Endothelial cell (in vitro differentiated cells): ENCODE measurements around the gene SPINK4. TPM values are rescaled to one million over a fixed set of nuclear protein-coding genes. Genes with fewer than 3 reads are reported as not detected.

Experiments used
- DNase-seq: peaks from one replicate; pipeline ENCODE4 v3.0.0; 2021; ENCODE audit warnings: low spot score
- H3K27ac Mint-ChIP-seq: one replicate; pipeline ENCODE4 v1.8.0; 2021; ENCODE audit warnings: mixed read lengths, inconsistent platforms; ENCODE audit not compliant: unreplicated experiment
- H3K27me3 Mint-ChIP-seq: one replicate; pipeline ENCODE4 v1.8.0; 2021; ENCODE audit warnings: mild to moderate bottlenecking, moderate library complexity, mixed read lengths, inconsistent platforms; ENCODE audit not compliant: unreplicated experiment
- H3K36me3 Mint-ChIP-seq: one replicate; pipeline ENCODE4 v1.8.0; 2021; ENCODE audit warnings: mild to moderate bottlenecking, low read depth, mixed read lengths, inconsistent platforms; ENCODE audit not compliant: unreplicated experiment
- H3K4me1 Mint-ChIP-seq: one replicate; pipeline ENCODE4 v1.8.0; 2021; ENCODE audit warnings: mild to moderate bottlenecking, mixed read lengths, inconsistent platforms; ENCODE audit not compliant: unreplicated experiment
- H3K4me3 Mint-ChIP-seq: one replicate; pipeline ENCODE4 v1.8.0; 2021; ENCODE audit warnings: mild to moderate bottlenecking, mixed read lengths, inconsistent platforms; ENCODE audit not compliant: unreplicated experiment
- H3K9me3 Mint-ChIP-seq: one replicate; pipeline ENCODE4 v1.8.0; 2021; ENCODE audit warnings: mixed read lengths, inconsistent platforms; ENCODE audit not compliant: unreplicated experiment
- CTCF ChIP-seq: fragments of 200-600 bp; sonication (generic); IDR thresholded peaks from one replicate; pipeline ENCODE4 v1.5.0; 2021; ENCODE audit warnings: antibody characterized with exemption; ENCODE audit not compliant: unreplicated experiment
- total RNA-seq: library from RNA; stranded (reverse); fragmentation: NEBNext Ultra II Directional; extraction: Animal tissue kit (Norgen Biotek cat#: 25700); gene quantifications from one replicate; pipeline ENCODE4 v1.2.1, GENCODE V29; 2021; ENCODE audit not compliant: unreplicated experiment

SPINK4 gene
- total RNA-seq, 1 donor from 2014 or later, result not detected

GRCh38 chr9:33228606-33229005 lies 11.4 kb upstream of the SPINK4 start:
- H3K4me3 Mint-ChIP-seq, result no peak overlapping the region
- peaks cover 7% of the 10 kb centered on the region for H3K36me3 Mint-ChIP-seq
- H3K9me3 Mint-ChIP-seq, result no peaks in the 10 kb centered on the region
- peaks cover 14% of the 10 kb centered on the region for H3K4me1 Mint-ChIP-seq
- peaks cover 7% of the 10 kb centered on the region for H3K27me3 Mint-ChIP-seq
- TF ChIP-seq CTCF, result no peak
- no peak for DNase-seq
- no peak overlapping the region for H3K27ac Mint-ChIP-seq

- Mint-ChIP-seq H3K4me3 (no peak overlapping the region), H3K27me3 (peaks cover 7% of the 10 kb centered on the region), H3K4me1 (peaks cover 11% of the 10 kb centered on the region), H3K27ac (no peak overlapping the region), H3K36me3 (peaks cover 7% of the 10 kb centered on the region), H3K9me3 (no peaks in the 10 kb centered on the region)
- no peak for TF ChIP-seq CTCF
- no peak for DNase-seq
These were observed 10.4 kb upstream of the SPINK4 start for GRCh38 chr9:33229359-33230114.

GRCh38 chr9:33230756-33231622 lies 9.0 kb upstream of the SPINK4 start:
- no peak for TF ChIP-seq CTCF
- Mint-ChIP-seq H3K27me3 (peaks cover 10% of the 10 kb centered on the region), H3K9me3 (no peaks in the 10 kb centered on the region), H3K36me3 (peaks cover 7% of the 10 kb centered on the region), H3K4me3 (no peak overlapping the region), H3K4me1 (peaks cover under 1% of the 10 kb centered on the region), H3K27ac (no peak overlapping the region)
- DNase-seq, result no peak

GRCh38 chr9:33231623-33231942 lies 8.4 kb upstream of the SPINK4 start:
- H3K9me3 Mint-ChIP-seq, result no peaks in the 10 kb centered on the region

More at GRCh38 chr9:33231623-33231942, 8.4 kb upstream of the SPINK4 start:
- Mint-ChIP-seq H3K27ac (no peak overlapping the region), H3K4me1 (no peaks in the 10 kb centered on the region), H3K27me3 (peaks cover 9% of the 10 kb centered on the region), H3K4me3 (no peak overlapping the region), H3K36me3 (peaks cover 7% of the 10 kb centered on the region)
- DNase-seq, result no peak
- no peak for TF ChIP-seq CTCF
